GM10248 (cell line): ENCODE measurements around the gene HPX.

Experiments used
- CTCF ChIA-PET: fragments of 300-600 bp; sonication (Branson Sonifier 250); formaldehyde crosslinking; extraction: SDS; loops from one replicate; lab custom pipeline; 2021; ENCODE audit warnings: antibody characterized with exemption; lab: Yijun Ruan, JAX
- POLR2A ChIA-PET: fragments of 350-650 bp; sonication (Branson Sonifier 250); formaldehyde crosslinking; extraction: SDS; loops from one replicate; lab custom pipeline; 2020; ENCODE audit warnings: antibody characterized with exemption; lab: Yijun Ruan, JAX
- DNase-seq: peaks from one replicate; pipeline ENCODE4 v3.0.0; 2012; ENCODE audit errors: extremely low spot score
- CTCF ChIP-seq: IDR thresholded peaks from 2 replicates; pipeline ENCODE4 v1.5.1; 2012; ENCODE audit warnings: mild to moderate bottlenecking, low read depth; ENCODE audit errors: extremely low read depth, missing control alignments, control extremely low read depth

HPX gene

DNA sequence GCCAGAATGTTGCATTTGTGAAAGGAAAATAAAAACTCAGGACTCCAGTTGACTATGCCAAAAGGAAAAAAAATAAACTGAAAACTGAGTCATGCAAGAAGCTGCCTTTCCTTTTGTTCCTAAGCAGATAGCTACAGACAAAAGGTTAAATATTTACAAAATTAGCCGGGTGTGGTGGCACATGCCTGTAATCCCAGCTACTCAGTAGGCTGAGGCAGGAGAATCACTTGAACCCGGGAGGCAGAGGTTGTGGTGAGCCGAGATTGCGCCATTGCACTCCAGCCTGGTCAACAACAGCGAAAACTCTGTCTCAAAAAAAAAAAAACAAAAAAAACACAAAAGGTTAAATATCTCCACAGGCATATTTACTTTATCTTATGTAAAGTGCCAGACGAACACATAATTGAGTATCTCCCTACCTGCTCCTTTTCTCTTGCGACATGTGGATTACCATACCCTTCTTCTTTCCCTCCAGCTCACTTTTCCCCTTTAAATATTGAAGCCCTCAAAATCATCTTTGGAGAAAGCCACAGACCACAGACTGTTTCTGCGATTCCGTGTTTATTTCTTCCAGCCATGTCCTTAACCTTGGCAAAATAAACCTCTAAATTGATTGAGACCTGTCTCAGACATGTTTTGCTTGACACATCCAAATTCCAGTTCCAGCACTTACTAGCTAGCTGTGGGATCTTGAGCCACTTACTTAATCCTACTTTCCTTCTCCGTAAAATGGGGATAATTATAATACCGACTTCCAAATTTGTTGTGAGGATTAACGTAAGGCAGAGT lies 52.8 kb downstream of the HPX start:
- ChIA-PET CTCF (interaction anchor here (1.0 to 3.8 kb wide), 8 partner anchors 10 to 295 kb away, joined by 3 to 39 read pairs (median 4); partner anchors contain the start of gene MRPL17), POLR2A (no interaction called here)
- DNase-seq, result no peak
- TF ChIP-seq CTCF, result no peak

GRCh38 chr11:6385046-6385777 lies 55.6 kb downstream of the HPX start:
- ChIA-PET CTCF (interaction anchor here (1.5 to 1.8 kb wide), 4 partner anchors 13 to 320 kb away, joined by 4 to 15 read pairs (median 4); no protein-coding TSS in a partner anchor), POLR2A (no interaction called here)
- DNase-seq, result no peak
- no peak for TF ChIP-seq CTCF
